ENCODE measurements around the gene RBMX.

The RBMX gene

DNA sequence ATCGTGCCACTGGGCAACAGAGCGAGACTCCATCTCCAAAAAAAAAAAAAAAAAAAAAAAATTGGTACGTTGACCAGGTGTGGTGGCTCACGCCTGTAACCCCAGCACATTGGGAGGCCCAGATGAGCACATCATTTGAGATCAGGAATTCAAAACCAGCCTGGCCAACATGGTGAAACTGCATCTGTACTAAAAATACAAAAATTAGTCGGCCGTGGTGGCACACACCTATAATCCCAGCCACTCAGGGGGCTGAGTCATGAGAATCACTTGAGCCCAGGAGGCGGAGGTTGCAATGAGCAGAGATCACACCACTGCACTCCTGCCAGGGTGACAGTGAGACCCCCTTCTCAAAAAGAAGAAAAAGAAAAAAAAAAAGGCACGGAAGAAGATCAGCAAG, 24.5 kb downstream of the RBMX start:
- in situ Hi-C loops (cut with MboI; ENCODE audit: low pct_unique_long_range_greater_than_20kb, low sequenced_read_pairs, unreplicated experiment): no loop called here
- TF ChIP-seq, protein P1, sequence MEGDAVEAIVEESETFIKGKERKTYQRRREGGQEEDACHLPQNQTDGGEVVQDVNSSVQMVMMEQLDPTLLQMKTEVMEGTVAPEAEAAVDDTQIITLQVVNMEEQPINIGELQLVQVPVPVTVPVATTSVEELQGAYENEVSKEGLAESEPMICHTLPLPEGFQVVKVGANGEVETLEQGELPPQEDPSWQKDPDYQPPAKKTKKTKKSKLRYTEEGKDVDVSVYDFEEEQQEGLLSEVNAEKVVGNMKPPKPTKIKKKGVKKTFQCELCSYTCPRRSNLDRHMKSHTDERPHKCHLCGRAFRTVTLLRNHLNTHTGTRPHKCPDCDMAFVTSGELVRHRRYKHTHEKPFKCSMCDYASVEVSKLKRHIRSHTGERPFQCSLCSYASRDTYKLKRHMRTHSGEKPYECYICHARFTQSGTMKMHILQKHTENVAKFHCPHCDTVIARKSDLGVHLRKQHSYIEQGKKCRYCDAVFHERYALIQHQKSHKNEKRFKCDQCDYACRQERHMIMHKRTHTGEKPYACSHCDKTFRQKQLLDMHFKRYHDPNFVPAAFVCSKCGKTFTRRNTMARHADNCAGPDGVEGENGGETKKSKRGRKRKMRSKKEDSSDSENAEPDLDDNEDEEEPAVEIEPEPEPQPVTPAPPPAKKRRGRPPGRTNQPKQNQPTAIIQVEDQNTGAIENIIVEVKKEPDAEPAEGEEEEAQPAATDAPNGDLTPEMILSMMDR (IDR thresholded peaks at IDR 0.05; ENCODE audit: extremely low read depth, insufficient read depth, missing control alignments): no peak
- DNase-seq (ENCODE audit: low spot score): no peak

DNA sequence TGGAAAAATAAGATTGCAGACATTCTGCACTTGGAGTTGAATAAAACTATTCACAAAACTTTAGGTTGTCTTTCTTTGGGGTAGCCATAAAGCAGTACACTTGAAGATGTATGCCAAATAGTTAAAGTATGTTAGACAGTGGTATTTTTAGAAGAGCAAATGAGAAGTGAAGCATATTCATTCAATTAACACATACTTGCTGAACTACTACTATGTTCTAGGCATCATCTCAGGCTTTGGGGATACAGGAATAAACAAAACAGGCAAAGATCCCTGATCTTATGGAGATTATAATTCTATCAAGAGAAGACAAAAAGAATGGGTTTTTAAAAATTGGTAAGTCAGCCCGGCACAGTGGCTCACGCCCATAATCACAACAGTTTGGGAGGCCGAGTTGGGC, 29.0 kb downstream of the RBMX start:
- no peak for DNase-seq (ENCODE audit: low spot score)
- in situ Hi-C loops (cut with MboI; ENCODE audit: low pct_unique_long_range_greater_than_20kb, low sequenced_read_pairs, unreplicated experiment): no loop called here
- TF ChIP-seq, protein P1 (IDR thresholded peaks at IDR 0.05; ENCODE audit: extremely low read depth, insufficient read depth, missing control alignments): no peak

DNA sequence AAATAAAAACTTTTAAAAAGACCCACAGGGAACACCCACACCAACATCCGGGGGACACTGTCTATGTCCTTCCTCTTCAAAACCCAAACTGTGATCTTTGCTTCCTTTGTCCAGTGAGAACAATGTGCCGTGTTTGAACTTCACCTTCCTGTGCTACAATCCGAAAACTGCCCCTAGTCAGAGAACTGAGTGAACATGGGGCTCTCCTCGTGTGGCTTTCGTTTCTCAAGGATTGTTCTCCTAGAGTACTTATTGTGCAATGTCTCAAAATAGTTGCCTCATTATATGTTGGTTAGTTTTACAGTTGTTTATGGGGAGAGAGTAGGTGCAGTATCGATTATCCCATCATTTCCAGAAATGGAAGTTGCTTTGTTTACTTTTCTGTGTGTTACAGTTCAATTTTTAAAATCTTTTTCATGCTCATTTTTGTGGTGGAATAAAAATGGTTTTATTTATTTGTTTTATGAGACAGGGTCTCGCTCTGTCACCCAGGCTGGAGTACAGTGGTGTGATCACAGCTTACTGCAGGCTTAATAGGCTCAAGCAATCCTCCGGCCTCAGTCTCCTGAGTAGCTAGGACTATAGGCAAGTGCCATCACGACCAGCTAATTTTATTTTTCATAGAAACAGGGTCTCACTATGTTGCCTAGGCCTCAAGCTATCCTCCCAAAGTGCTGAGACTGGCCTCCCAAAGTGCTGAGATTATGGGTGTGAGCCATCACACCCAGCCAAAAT, 29.9 kb downstream of the RBMX start:
- DNase-seq (ENCODE audit: low spot score): no peak
- TF ChIP-seq, protein P1 (IDR thresholded peaks at IDR 0.05; ENCODE audit: extremely low read depth, insufficient read depth, missing control alignments): no peak
- in situ Hi-C loops (cut with MboI; ENCODE audit: low pct_unique_long_range_greater_than_20kb, low sequenced_read_pairs, unreplicated experiment): no loop called here

DNA sequence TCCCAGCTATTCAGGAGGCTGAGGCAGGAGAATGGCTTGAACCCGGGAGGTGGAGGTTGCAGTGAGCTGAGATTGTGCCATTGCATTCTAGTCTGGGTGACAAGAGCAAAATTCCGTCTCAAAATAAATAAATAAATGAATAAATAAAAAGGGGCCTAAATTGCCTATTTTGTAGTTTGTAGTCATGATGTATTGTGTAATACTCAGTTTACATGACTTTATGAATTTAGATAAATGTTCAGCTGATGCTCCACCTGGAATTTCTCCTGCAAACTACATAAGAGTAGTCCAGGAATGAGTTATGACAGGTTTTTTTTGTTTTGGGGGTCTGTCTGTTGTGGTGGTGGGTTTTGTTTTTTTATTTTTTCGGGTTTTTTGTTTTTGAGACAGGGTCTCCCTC, 31.1 kb downstream of the RBMX start:
- in situ Hi-C loops (cut with MboI; ENCODE audit: low pct_unique_long_range_greater_than_20kb, low sequenced_read_pairs, unreplicated experiment): no loop called here
- TF ChIP-seq, protein P1 (IDR thresholded peaks at IDR 0.05; ENCODE audit: extremely low read depth, insufficient read depth, missing control alignments): no peak
- DNase-seq (ENCODE audit: low spot score): no peak

DNA sequence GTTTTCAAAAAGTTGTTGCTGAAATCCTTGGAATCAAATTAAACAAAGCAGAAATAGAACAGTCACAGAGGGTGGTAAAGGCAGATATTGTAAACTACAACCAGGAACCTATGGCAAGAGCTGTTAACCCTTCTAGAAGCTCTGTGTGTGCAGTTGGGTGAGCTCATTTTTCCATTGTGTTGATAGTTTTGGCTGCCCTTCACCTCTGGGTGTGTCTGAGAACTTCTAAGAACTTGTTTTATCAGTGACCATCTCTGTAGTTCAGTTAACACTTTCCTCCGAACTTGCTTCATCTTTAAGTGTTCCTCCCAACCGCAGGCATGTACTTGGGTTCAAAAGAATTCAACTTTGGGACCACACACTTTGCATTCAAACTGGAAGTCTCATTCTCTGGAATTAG, 32.7 kb downstream of the RBMX start:
- in situ Hi-C loops (cut with MboI; ENCODE audit: low pct_unique_long_range_greater_than_20kb, low sequenced_read_pairs, unreplicated experiment): no loop called here
- TF ChIP-seq, protein P1 (IDR thresholded peaks at IDR 0.05; ENCODE audit: extremely low read depth, insufficient read depth, missing control alignments): no peak
- no peak for DNase-seq (ENCODE audit: low spot score)

DNA sequence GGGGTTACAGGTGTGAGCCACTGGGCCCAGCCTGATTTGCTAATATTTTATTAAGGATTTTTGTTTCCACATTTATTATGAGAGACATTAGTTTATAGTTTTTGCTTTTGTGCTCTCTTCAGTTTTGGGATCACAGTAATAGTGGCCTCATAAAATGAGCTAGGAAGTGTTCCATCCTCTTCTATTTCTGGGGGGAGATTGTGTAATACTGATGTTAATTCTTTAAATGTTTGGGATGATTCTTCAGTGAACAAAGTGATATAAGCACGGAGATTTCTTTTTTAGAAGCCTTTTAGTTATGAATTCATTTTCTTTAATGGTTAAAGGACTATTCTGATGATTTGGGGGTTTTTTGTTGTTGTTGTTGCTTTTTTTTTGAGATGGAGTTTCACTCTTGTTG, 41.3 kb downstream of the RBMX start:
- DNase-seq (ENCODE audit: low spot score): no peak
- in situ Hi-C loops (cut with MboI; ENCODE audit: low pct_unique_long_range_greater_than_20kb, low sequenced_read_pairs, unreplicated experiment): no loop called here
- TF ChIP-seq, protein P1 (IDR thresholded peaks at IDR 0.05; ENCODE audit: extremely low read depth, insufficient read depth, missing control alignments): no peak
